GM19324 (cell line): ENCODE data around the gene RCE1.

Source experiments
- ATAC-seq: cut with Tn5 transposase; IDR thresholded peaks from one replicate; pipeline ENCODE4 v1.9.1; 2021; ENCODE audit warnings: mild to moderate bottlenecking, moderate library complexity; ENCODE audit not compliant: unreplicated experiment, low FRiP score

RCE1 gene

DNA sequence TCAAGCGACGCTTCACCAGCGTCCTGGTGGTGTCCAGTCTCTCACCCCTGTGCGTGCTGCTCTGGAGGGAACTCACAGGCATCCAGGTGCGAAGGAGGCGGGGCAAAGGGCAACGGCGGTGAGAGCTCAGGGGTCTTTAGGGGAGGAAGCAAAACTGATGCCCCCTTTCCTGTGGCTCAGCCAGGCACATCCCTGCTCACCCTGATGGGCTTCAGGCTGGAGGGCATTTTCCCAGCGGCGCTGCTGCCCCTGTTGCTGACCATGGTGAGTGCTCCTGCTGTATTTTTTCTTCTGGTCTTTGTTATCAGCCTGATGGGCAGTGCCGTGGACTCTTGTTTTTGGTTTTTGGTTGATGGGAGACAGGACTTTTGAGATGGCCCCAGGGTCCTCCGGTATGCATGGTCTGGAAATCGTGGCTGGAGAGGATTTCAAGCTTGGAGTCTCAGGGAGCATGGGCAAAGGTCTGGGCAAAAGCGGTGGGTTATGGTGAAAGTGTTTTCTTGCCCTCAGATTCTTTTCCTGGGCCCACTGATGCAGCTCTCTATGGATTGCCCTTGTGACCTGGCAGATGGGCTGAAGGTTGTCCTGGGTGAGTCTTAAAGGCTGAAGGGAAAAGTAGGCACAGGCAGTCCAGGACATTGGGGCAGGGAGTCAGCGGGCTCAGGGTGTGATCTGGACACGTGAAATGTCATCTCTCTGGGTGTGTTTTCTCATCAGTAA, 695 bp downstream of the RCE1 start:
- no peak for ATAC-seq

DNA sequence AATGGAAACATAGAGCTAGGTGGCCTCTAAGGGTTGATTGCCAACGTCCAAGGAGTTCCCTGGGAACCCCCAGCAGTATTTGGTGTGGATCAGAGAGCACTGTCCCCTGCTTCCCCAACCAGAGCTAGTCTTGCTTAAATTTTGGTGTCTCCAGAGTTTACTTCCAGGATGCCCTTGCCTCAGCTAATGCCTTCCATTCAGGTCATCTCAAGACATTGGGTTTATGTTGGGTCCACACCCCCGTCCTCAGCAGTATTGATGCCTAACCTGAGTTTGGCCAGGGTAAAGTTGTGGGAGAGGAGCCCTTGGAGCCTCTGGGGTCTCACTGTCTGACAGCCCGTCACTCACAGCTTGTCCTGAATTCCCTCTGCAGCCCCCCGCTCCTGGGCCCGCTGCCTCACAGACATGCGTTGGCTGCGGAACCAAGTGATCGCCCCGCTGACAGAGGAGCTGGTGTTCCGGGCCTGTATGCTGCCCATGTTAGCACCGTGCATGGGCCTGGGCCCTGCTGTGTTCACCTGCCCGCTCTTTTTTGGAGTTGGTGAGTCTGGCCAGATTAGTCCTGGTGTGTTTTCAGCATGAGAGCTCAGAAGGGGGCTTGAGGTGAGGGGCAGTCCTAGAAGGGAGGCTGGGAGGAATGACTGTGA, 1.4 kb downstream of the RCE1 start:
- ATAC-seq = no peak

- ATAC-seq = no peak
These were observed 2.1 kb downstream of the RCE1 start for GRCh38 chr11:66845143-66845875.

GRCh38 chr11:66845876-66846212, 2.6 kb downstream of the RCE1 start:
- ATAC-seq = no peak

DNA sequence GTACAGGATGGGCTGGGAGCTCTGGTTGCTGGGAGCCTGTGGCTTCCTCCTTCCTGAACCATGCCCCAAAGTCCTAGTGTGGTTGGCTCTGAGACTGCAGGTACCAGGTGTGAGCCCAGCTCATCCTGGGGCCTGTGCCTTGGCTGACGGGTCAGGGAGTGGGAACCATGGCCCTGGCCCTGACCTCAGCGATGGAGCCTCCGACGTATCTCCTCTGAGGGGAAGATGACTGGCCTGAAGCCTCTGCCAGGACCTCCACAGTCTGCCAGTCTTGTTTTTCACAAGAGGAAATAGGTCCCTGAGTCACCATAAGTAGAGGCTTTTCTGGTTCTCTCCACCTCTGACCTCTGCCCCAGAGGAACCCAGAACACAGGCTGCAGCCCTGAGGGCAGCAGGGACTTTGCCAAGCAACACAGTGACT, 3.4 kb downstream of the RCE1 start:
- ATAC-seq = no peak

- no peak for ATAC-seq
These were observed 4.4 kb downstream of the RCE1 start for GRCh38 chr11:66847461-66848232.

DNA sequence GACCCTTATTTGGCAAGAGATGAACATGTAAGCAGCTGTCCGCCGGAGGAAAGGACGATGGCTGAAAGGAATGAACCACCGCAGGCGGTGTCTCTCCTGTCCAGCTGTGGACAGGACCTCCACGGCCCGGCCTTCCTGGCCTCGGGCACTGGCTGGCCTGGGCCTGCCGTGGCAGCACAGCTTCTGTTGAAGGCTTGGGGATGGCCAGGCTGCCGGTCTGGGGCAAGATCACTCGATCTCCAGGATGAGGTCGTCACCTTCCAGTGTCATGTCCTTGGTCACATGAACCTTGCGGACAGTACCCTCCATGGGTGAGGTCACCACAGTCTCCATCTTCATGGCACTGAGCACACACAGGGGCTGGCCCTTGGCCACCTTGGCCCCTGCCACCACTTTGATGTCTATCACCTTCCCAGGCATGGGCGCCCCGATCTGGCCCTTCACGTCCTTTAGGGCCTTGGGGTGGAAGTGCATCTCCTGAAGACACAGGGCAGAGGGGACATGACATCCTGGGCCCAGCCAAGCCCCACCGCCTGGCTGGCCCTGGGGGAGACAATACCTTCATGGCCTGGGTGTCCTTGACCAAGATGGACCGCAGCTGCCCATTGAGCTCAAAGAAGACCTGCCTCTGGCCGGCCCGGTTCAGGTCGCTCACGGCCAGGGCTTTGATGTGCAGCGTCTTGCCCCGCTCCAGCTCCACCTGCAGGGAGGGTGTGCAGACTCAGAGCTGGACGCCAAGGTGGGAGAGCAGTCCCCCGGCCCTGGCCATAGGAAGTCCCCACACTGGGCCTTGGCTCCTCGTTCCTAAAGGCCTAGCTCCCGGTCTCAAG, 5.6 kb downstream of the RCE1 start:
- no peak for ATAC-seq

- ATAC-seq = no peak
These were observed 6.4 kb downstream of the RCE1 start for GRCh38 chr11:66849501-66850234.

DNA sequence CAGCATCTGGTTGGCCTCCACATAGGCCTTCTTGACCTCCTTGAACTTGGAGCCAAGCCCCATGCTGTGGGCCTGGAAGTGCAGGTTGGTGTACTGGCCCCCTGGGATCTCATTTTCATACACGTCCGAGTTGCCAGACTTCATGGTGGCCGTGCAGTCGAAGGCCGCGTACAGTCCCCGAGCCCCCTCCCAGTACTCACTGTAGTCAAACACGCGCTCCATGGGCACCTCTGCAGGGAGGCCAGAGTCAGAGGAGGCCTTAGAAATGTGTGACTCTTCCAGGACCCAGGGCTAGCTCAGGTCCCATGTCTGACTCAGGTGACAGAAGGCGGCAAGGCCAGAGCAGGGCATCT, 7.0 kb downstream of the RCE1 start:
- no peak for ATAC-seq

- ATAC-seq = no peak
These were observed 7.5 kb downstream of the RCE1 start for GRCh38 chr11:66850588-66851238.

DNA sequence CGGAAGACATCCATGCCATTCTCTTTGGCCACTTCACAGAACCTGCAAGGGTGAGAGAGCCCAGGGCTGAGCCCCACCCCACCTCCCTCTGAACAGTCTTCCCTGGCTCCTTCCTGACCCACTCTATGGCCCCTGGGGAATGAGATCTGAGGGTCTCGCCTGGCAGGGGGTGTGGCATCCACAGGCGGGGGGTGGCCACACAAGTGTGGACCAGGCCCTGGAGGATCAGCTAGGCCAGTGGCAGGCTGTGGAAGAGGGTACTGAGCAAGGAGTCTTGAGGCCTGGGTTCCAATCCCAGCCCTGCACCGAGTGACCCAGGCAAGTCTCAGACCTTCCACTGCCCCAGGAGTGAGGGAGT, 8.0 kb downstream of the RCE1 start:
- ATAC-seq = no peak

- ATAC-seq = no peak
These were observed 8.6 kb downstream of the RCE1 start for GRCh38 chr11:66851698-66852465.

DNA sequence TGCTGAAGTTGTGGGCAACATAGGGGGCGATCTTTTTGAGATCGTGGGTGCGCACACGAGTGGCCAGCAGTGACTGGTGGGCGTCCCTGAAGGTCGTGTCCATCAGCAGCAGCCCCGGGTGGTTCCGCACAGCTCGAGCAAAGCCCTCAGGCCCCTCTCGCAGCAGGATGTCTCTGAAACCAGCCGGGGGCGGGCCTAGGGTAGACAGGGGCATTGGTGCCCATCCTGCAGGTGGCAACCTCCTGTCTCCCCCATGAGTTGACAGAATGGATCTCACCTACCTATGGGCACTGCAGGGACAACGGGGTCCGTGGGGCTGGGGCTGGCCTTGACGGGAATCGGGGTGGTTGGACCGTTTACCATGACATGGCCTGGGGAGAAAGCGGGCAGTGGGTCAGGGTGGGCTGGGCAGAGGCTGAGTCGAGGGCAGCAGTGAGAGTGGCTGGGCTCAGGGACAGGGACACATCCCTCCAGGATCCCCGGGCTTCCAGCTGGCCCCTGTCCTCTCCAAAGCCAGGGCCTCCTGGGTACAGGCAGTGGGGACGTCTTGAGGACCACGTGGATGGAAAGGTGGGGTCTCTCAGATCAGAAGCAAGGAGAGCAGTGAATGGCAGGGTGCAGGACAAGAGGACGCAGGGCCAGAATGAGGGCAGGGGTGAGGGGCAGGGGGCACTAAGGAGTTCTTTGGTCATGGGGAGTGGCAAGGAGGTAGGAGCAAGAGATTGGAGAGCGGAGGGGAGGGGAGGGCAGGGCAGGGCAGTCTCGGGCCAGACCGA, 9.4 kb downstream of the RCE1 start:
- ATAC-seq = no peak

- no peak for ATAC-seq
These were observed 10.3 kb downstream of the RCE1 start for GRCh38 chr11:66853242-66854229.

- no peak for ATAC-seq
These were observed 11.0 kb downstream of the RCE1 start for GRCh38 chr11:66854231-66854661.

DNA sequence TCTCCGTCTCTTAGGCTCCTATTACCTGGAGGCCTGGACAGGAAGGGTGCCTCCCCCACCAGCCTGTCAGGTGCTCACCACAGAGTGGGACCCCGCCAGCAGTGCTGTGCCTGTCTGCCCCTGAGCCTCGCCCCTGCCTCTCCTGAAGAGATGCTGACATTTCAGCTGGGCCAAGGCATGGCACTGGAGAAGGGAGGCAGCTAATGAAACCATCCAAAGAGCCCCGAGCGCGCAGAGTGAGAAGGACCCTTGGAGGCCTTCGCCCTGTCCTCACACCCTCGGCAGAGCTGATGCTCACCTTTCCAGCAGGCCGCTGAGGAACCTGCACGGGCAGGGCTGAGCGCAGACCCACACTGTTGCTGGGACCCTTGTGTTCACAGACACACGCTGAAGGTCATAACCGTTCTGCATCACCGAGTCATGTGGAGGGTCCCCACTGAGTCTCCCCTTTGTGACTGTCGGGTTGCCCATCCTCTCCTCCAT, 11.5 kb downstream of the RCE1 start:
- no peak for ATAC-seq
